Prostate gland (tissue), 2 donors: Measurements from ENCODE around the gene DSCAM. TPM values are rescaled to one million over a fixed set of nuclear protein-coding genes. Genes with fewer than 3 reads are reported as not detected.
A peak's percentile ranks its signal among the peaks of the same experiment; 100 is the strongest.

Experiments used
- DNase-seq: peaks from one replicate; pipeline ENCODE4 v3.0.0-alpha.2; 2019; ENCODE audit warnings: low spot score
- H3K27ac ChIP-seq, 2 donors: fragments of 200-600 bp; sonication (generic); 2 replicates each; pipeline ENCODE4 v1.5.1; 2017 to 2019
- H3K27me3 ChIP-seq: fragments of 200-600 bp; sonication (generic); replicated peaks from 2 replicates; pipeline ENCODE4 v1.5.1; 2019; ENCODE audit not compliant: insufficient read depth
- H3K36me3 ChIP-seq, 2 donors: fragments of 200-600 bp; sonication (generic); 1 replicate in 1 of 2; 2 replicates in 1 of 2; pipeline versions ENCODE4 v1.5.1 to v1.8.1; 2017 to 2019
- H3K4me1 ChIP-seq: fragments of 200-600 bp; sonication (generic); replicated peaks from 2 replicates; pipeline ENCODE4 v1.5.1; 2019
- H3K4me3 ChIP-seq, 2 donors: fragments of 200-600 bp; sonication (generic); 2 replicates each; pipeline ENCODE4 v1.5.1; 2017 to 2019
- H3K9me3 ChIP-seq: fragments of 200-600 bp; sonication (generic); 2 replicates; pipeline ENCODE4 v1.5.1; 2017
- POLR2A ChIP-seq: fragments of 450-650 bp; IDR thresholded peaks from one replicate; pipeline ENCODE4 v1.6.1; 2016; ENCODE audit warnings: antibody characterized with exemption, mild to moderate bottlenecking
- POLR2AphosphoS5 ChIP-seq: sonication (generic); formaldehyde crosslinking; IDR thresholded peaks from one replicate; pipeline ENCODE4 v1.6.1; 2017; ENCODE audit warnings: antibody characterized with exemption
- WGBS: methylation state at CpG from one replicate; pipeline ENCODE4 v1.1.5; 2018; 5-methylcytosine and 5-hydroxymethylcytosine counted together
- intact Hi-C: fragments of 100-400 bp; cut with DNase I; formaldehyde crosslinking; loops from one replicate; pipeline ENCODE4 v1.14.2; 2022
- total RNA-seq, 2 donors: library from RNA; depleted of rRNA; stranded (reverse); fragments of >200 nt; gene quantifications; one replicate each; pipeline ENCODE4 v1.1.0, GENCODE V29; 2016
- TF ChIP-seq, protein P1 (sequence below), 4 experiments: fragments of 200-600 bp in 2 of 4; fragments of 450-650 bp in 2 of 4; sonication (generic) in 2 of 4; IDR thresholded peaks; 1 replicate in 3 of 4; 2 replicates in 1 of 4; pipeline ENCODE4 v1.5.1; 2016 to 2019; ENCODE audit warnings: antibody characterized with exemption in 4 of 4, mild to moderate bottlenecking in 2 of 4, moderate library complexity in 2 of 4

The DSCAM gene
- total RNA-seq, 2 donors from 2014 or later, result under 0.01 to 1.6 TPM

DNA sequence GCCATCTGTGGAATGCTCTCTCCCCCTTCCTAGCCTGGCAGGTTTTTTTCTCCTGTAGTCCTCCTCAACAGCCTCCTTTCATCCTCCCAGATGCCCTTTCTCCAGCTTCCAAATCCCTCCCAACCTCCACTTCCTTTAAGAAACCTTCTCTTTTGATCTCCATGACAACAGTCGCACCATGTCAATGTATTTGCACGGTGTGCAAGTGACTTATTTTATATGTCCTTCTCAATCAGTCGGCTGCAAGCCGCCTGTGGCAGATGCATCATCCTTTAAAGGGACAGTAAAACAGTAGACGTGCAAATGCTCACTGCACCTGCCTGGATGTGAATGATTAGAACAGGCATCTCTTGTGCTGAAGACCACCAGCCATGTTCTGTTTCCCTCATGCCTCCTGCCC is 694.5 kb downstream of the DSCAM start:
- TF ChIP-seq, protein P1, sequence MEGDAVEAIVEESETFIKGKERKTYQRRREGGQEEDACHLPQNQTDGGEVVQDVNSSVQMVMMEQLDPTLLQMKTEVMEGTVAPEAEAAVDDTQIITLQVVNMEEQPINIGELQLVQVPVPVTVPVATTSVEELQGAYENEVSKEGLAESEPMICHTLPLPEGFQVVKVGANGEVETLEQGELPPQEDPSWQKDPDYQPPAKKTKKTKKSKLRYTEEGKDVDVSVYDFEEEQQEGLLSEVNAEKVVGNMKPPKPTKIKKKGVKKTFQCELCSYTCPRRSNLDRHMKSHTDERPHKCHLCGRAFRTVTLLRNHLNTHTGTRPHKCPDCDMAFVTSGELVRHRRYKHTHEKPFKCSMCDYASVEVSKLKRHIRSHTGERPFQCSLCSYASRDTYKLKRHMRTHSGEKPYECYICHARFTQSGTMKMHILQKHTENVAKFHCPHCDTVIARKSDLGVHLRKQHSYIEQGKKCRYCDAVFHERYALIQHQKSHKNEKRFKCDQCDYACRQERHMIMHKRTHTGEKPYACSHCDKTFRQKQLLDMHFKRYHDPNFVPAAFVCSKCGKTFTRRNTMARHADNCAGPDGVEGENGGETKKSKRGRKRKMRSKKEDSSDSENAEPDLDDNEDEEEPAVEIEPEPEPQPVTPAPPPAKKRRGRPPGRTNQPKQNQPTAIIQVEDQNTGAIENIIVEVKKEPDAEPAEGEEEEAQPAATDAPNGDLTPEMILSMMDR (IDR thresholded peaks at IDR 0.05), result no peak
- TF ChIP-seq POLR2AphosphoS5, result no peak
- Histone ChIP-seq H3K4me1 (no peaks in the 10 kb centered on the region), H3K36me3 (no peaks in the 10 kb centered on the region), H3K27ac (no peak overlapping the region), H3K9me3 (no peaks in the 10 kb centered on the region), H3K27me3 (no peaks in the 10 kb centered on the region), H3K4me3 (no peak overlapping the region)
- DNase-seq, result no peak
- intact Hi-C loops, result loop anchor here (10.0 kb wide), 1 partner anchor 982 kb away; no protein-coding TSS in a partner anchor
- WGBS, result 51% methylated on average over 5 of the region's 5 CpGs

DNA sequence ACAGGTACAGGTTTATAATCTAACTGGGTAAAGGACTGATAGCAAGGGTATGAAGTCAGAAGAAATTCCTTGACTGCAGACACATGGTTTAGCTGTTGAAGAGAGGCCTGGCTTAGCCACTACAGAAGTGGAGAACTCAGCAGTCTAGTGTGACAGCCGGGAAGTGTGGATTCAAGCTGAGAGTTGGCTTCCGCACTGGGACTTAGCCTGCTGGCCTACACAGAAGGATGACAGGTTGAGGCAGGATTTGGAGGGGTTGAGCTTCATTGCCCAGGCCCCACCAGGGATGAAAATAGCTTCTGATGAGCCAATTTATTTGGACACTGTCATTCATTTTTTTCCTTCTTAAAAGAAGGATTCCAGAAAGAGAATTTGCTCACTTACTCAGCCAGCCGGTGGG is 695.3 kb downstream of the DSCAM start:
- 69% methylated on average over 3 of the region's 3 CpGs for WGBS
- no peaks in the 10 kb centered on the region for H3K36me3 ChIP-seq
- TF ChIP-seq, protein P1 (IDR thresholded peaks at IDR 0.05), result no peak
- no peak for TF ChIP-seq POLR2AphosphoS5
- TF ChIP-seq POLR2A, result no peak
- intact Hi-C loops, result loop anchor here (10.0 kb wide), 1 partner anchor 983 kb away; no protein-coding TSS in a partner anchor
- H3K4me1 ChIP-seq, result no peaks in the 10 kb centered on the region
- no peak overlapping the region for H3K27ac ChIP-seq
- no peaks in the 10 kb centered on the region for H3K9me3 ChIP-seq
- no peak for DNase-seq
- H3K4me3 ChIP-seq, result no peak overlapping the region
- no peaks in the 10 kb centered on the region for H3K27me3 ChIP-seq

DNA sequence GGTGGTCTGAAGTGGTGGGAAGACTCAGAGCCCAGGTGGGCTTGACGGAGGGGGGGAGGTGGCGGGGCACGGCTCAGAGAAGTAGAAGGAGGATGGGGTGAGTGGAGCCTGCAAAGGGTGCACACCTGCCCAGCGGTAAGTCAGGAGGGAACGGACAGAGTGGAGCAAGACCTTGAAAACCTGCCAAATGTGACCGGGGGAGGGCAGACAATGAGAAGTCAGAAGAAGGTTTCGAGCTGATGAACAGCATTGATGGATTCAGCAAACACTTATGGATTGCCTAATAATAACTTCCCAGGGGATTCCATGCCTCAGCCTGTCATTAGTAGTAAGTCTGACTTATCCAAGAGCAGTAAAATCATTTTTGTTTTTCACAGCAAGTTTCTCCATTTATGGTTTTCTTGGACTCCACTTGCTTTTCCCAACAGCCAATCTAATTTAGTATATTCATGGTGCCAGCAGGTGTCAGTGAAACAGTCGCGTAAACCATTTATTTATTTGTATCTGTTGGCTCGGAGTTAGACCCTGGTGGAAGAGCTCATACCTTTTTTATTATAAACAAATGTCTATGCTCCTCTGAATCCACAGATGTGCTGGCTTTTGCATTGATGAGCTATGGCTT is 700.6 kb downstream of the DSCAM start:
- Histone ChIP-seq H3K4me3 (no peak overlapping the region), H3K9me3 (no peaks in the 10 kb centered on the region), H3K36me3 (no peaks in the 10 kb centered on the region), H3K4me1 (no peaks in the 10 kb centered on the region), H3K27me3 (no peaks in the 10 kb centered on the region), H3K27ac (no peak overlapping the region)
- intact Hi-C loops, result loop anchor here (10.0 kb wide), 1 partner anchor 238 kb away; no protein-coding TSS in a partner anchor
- no peak for DNase-seq
- no peak for TF ChIP-seq POLR2AphosphoS5
- TF ChIP-seq, protein P1 (IDR thresholded peaks at IDR 0.05), result peak in 2 of 4 experiments; percentile 20 to 21
- 36% methylated on average over 10 of the region's 10 CpGs for WGBS

DNA sequence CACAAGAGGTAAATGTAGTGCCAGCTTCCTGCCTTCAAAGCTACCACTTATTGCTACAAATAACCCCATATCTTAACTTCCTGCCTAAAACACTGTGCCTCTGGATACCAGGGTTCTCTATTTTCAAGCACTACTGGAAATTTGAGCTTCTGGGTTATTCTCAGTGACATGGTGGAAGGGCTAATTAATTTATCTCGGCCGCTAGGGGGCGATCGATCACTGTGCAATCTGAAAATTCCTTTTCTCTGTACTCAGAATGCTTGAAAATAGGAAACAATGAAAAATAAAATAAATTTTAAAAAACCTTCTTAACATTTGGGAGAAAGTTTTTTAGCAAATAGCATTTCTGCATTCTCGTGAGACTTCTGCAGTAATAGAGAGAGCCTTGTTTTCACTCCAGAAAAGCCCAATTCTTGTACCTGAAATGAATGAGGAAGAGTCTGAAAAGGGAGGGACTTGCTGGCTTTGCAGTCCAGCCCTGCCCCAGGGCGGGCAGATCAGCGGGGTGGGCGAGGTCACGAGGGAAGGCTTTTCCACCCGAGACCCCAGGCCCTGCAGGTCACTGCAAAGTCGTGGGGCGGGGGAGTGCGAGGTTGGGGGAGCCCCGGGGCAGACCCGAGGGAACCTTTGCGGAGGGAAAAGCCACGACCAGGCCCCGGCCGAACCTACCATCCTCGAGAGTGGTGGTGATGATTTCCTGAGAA is 703.0 kb downstream of the DSCAM start:
- TF ChIP-seq, protein P1 (IDR thresholded peaks at IDR 0.05), result peak; percentile 66 to 87 (median 80)
- no peak for TF ChIP-seq POLR2A
- no peak for TF ChIP-seq POLR2AphosphoS5
- 50% methylated on average over 20 of the region's 20 CpGs for WGBS
- no peaks in the 10 kb centered on the region for H3K27me3 ChIP-seq
- DNase-seq, result peak; percentile 53
- no peak overlapping the region for H3K27ac ChIP-seq
- H3K4me1 ChIP-seq, result no peaks in the 10 kb centered on the region
- intact Hi-C loops, result loop anchor here (5.0 to 10.0 kb wide), 2 partner anchors 241 to 923 kb away; no protein-coding TSS in a partner anchor
- H3K9me3 ChIP-seq, result no peaks in the 10 kb centered on the region
- no peak overlapping the region for H3K4me3 ChIP-seq
- no peaks in the 10 kb centered on the region for H3K36me3 ChIP-seq
